ENCODE data around the gene PLLP.

DNA sequence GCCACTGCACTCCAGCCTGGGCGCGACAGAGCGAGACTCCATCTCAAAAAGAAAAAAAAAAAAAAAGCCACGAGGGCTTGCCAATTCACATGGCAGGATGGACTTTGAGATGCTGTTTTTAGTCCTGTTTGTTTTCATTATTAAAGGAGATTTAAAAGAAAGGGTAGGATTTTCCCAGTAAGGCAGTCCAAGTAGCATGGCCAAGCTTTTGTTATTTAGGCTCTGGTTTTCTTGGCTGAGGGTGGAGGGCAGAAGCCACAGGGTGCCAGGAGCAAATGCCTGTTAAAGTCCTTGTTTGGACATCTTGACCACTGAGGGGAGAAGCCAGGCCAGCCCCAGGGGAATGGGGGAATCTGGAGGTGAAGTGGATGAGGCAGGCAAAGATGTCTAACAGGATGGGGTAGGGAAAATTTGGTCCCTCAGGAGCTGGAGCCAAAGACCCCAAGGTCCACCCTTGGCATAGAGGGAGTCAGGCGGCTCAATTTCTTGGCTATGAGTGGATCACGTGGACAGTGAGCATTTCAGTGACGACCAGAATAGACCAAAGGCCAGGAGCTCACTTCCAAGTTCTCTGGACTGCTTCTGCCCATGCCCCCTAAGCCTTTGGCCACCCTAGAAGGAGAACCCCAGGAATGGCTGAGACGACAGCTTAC lies 20.8 kb upstream of the PLLP start:
- TF ChIP-seq, protein P1, sequence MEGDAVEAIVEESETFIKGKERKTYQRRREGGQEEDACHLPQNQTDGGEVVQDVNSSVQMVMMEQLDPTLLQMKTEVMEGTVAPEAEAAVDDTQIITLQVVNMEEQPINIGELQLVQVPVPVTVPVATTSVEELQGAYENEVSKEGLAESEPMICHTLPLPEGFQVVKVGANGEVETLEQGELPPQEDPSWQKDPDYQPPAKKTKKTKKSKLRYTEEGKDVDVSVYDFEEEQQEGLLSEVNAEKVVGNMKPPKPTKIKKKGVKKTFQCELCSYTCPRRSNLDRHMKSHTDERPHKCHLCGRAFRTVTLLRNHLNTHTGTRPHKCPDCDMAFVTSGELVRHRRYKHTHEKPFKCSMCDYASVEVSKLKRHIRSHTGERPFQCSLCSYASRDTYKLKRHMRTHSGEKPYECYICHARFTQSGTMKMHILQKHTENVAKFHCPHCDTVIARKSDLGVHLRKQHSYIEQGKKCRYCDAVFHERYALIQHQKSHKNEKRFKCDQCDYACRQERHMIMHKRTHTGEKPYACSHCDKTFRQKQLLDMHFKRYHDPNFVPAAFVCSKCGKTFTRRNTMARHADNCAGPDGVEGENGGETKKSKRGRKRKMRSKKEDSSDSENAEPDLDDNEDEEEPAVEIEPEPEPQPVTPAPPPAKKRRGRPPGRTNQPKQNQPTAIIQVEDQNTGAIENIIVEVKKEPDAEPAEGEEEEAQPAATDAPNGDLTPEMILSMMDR (IDR thresholded peaks at IDR 0.05), result no peak
- no peak for TF ChIP-seq EZH2 (IDR thresholded peaks at IDR 0.05; ENCODE audit: borderline replicate concordance, insufficient read depth, low read depth, low read length, poor library complexity, severe bottlenecking)
